Common myeloid progenitor, CD34-positive (primary cell): Measurements from ENCODE around the gene KRTAP5-7.
A peak's percentile ranks its signal among the peaks of the same experiment; 100 is the strongest.
"Not testable (repeated sequence)": the region's sequence is repeated elsewhere in the genome, so short reads cannot be mapped to it uniquely, and the experiment has no call there.

Source experiments
- CTCF ChIA-PET: fragments of 350-600 bp; sonication (Branson Sonifier 250); formaldehyde crosslinking; loops from one replicate; lab custom pipeline; 2021; ENCODE audit warnings: antibody characterized with exemption; lab: Charles Lee
- POLR2A ChIA-PET: fragments of 350-600 bp; sonication (Branson Sonifier 250); formaldehyde crosslinking; loops from one replicate; lab custom pipeline; 2021; ENCODE audit warnings: antibody characterized with exemption; lab: Charles Lee
- DNase-seq, 3 donors: peaks; one replicate each; pipeline versions ENCODE4 v3.0.0 to v3.0.0-alpha.2; 2013
- H3K27ac ChIP-seq, 2 experiments: 1 replicate in 1 of 2; 2 replicates in 1 of 2; pipeline ENCODE4 v1.7.0; 2013; ENCODE audit warnings: inconsistent platforms in 2 of 2, low read length in 2 of 2, mild to moderate bottlenecking in 2 of 2, low read depth in 1 of 2, moderate library complexity in 1 of 2; ENCODE audit not compliant: severe bottlenecking in 2 of 2, insufficient read depth in 1 of 2, poor library complexity in 1 of 2
- H3K27me3 ChIP-seq, 5 experiments: replicated peaks in 2 of 5; 1 replicate in 3 of 5; 2 replicates in 2 of 5; pipeline versions ENCODE4 v1.6.1 to v1.7.0; 2013; ENCODE audit warnings: low read length in 4 of 5, mild to moderate bottlenecking in 2 of 5, moderate library complexity in 2 of 5, inconsistent platforms in 1 of 5; ENCODE audit not compliant: insufficient read depth in 5 of 5, control insufficient read depth in 4 of 5
- H3K36me3 ChIP-seq, 4 experiments: 1 replicate in 2 of 4; 2 replicates in 2 of 4; pipeline versions ENCODE4 v1.6.1 to v1.7.0; 2013; ENCODE audit warnings: low read length in 3 of 4, control low read depth in 1 of 4, mild to moderate bottlenecking in 1 of 4; ENCODE audit not compliant: control insufficient read depth in 4 of 4, insufficient read depth in 4 of 4
- H3K4me1 ChIP-seq, 4 experiments: 1 replicate in 3 of 4; 2 replicates in 1 of 4; pipeline versions ENCODE4 v1.6.1 to v1.7.1; 2013; ENCODE audit warnings: low read length in 3 of 4, mild to moderate bottlenecking in 3 of 4, control low read depth in 1 of 4, inconsistent platforms in 1 of 4, moderate library complexity in 1 of 4; ENCODE audit not compliant: control insufficient read depth in 4 of 4, insufficient read depth in 4 of 4; ENCODE audit errors: control extremely low read depth in 1 of 4
- H3K4me3 ChIP-seq, 7 experiments: 1 replicate in 4 of 7; 2 replicates in 3 of 7; pipeline versions ENCODE4 v1.5.1 to v1.7.0; 2013; ENCODE audit warnings: mild to moderate bottlenecking in 7 of 7, low read length in 6 of 7, moderate library complexity in 6 of 7, inconsistent platforms in 2 of 7, low read depth in 2 of 7, control low read depth in 1 of 7; ENCODE audit not compliant: insufficient read depth in 4 of 7, control insufficient read depth in 1 of 7; ENCODE audit errors: extremely low read depth in 1 of 7
- H3K9me3 ChIP-seq, 5 experiments: 1 replicate in 4 of 5; 2 replicates in 1 of 5; pipeline versions ENCODE4 v1.6.1 to v1.7.1; 2013; ENCODE audit warnings: low read length in 4 of 5, mild to moderate bottlenecking in 2 of 5, inconsistent platforms in 1 of 5, low read depth in 1 of 5, moderate library complexity in 1 of 5; ENCODE audit not compliant: control insufficient read depth in 4 of 5, insufficient read depth in 2 of 5; ENCODE audit errors: control extremely low read depth in 1 of 5
- WGBS: methylation state at CpG from one replicate; pipeline ENCODE4 v1.1.5; 2013; ENCODE audit not compliant: insufficient coverage; 5-methylcytosine and 5-hydroxymethylcytosine counted together

The KRTAP5-7 gene

GRCh38 chr11:71562120-71562519, 35.1 kb downstream of the KRTAP5-7 start:
- ChIA-PET CTCF (no interaction called here), POLR2A (no interaction called here)
- no peak overlapping the region for H3K27ac ChIP-seq
- H3K4me3 ChIP-seq, result no peak overlapping the region
- H3K27me3 ChIP-seq, result peaks cover 0 to 6% (median 5%) of the 10 kb centered on the region in 5 experiments
- no peaks in the 10 kb centered on the region for H3K9me3 ChIP-seq
- H3K36me3 ChIP-seq, result no peaks in the 10 kb centered on the region
- H3K4me1 ChIP-seq, result peaks cover 0 to 6% (median 1%) of the 10 kb centered on the region in 4 experiments
- no peak for DNase-seq

GRCh38 chr11:71563406-71563805, 36.3 kb downstream of the KRTAP5-7 start:
- Histone ChIP-seq H3K4me3 (no peak overlapping the region), H3K9me3 (no peaks in the 10 kb centered on the region), H3K4me1 (peaks cover 0 to 6% (median 1%) of the 10 kb centered on the region in 4 experiments), H3K27ac (no peak overlapping the region), H3K36me3 (no peaks in the 10 kb centered on the region), H3K27me3 (peaks cover 0 to 8% (median 5%) of the 10 kb centered on the region in 5 experiments)
- ChIA-PET CTCF (interaction anchor here (0.6 to 2.0 kb wide), 8 partner anchors 10 to 1096 kb away, joined by 3 to 5 read pairs (median 4); partner anchors contain the start of genes KRTAP5-11 and NADSYN1), POLR2A (interaction anchor here (1.0 kb wide), 1 partner anchor 11 kb away, joined by 3 read pairs; no protein-coding TSS in a partner anchor)
- DNase-seq, result peak; percentile 50 to 72 (median 68)
- 3% methylated on average over 8 of the region's 8 CpGs for whole genome bisulfite sequencing

GRCh38 chr11:71564430-71564829, 37.4 kb downstream of the KRTAP5-7 start:
- peaks cover 0 to 6% (median 1%) of the 10 kb centered on the region in 4 experiments for H3K4me1 ChIP-seq
- H3K36me3 ChIP-seq, result no peaks in the 10 kb centered on the region
- H3K4me3 ChIP-seq, result no peak overlapping the region
- H3K27me3 ChIP-seq, result peaks cover 0 to 8% (median 5%) of the 10 kb centered on the region in 5 experiments
- 100% methylated on average over 1 of the region's 4 CpGs for WGBS
- H3K27ac ChIP-seq, result no peak overlapping the region
- DNase-seq, result no peak
- CTCF ChIA-PET, result interaction anchor here (1.1 to 2.0 kb wide), 3 partner anchors 16 to 21 kb away, joined by 3 to 5 read pairs (median 5); partner anchors contain the start of gene KRTAP5-11
- POLR2A ChIA-PET, result no interaction called here
- H3K9me3 ChIP-seq, result no peaks in the 10 kb centered on the region

GRCh38 chr11:71565263-71565662, 38.2 kb downstream of the KRTAP5-7 start, which contains the start of gene KRTAP5-10:
Gene KRTAP5-10, plus strand, starts transcription at chr11:71565563. Its CDS starts 25 bp downstream, at chr11:71565588.
- ChIA-PET POLR2A (no interaction called here), CTCF (interaction anchor here (0.6 to 1.4 kb wide), 2 partner anchors 10 to 774 kb away, joined by 3 to 5 read pairs; no protein-coding TSS in a partner anchor)
- Histone ChIP-seq H3K9me3 (no peaks in the 10 kb centered on the region), H3K27me3 (peaks cover 0 to 8% (median 5%) of the 10 kb centered on the region in 5 experiments), H3K4me3 (no peak within 1 kb of the TSS), H3K4me1 (peaks cover 0 to 6% (median 1%) of the 10 kb centered on the region in 4 experiments), H3K27ac (no peak within 1 kb of the TSS), H3K36me3 (no peaks in the 10 kb centered on the region)
- no peak for DNase-seq
- 50% methylated on average over 2 of the region's 5 CpGs for WGBS

- WGBS, result 83% methylated on average over 10 of the region's 10 CpGs
- Histone ChIP-seq H3K27me3 (peaks cover 0 to 8% (median 5%) of the 10 kb centered on the region in 5 experiments), H3K4me1 (peaks cover 0 to 6% (median 1%) of the 10 kb centered on the region in 4 experiments), H3K9me3 (no peaks in the 10 kb centered on the region), H3K4me3 (no peak overlapping the region), H3K36me3 (no peaks in the 10 kb centered on the region), H3K27ac (no peak overlapping the region)
- DNase-seq, result no peak
- ChIA-PET POLR2A (interaction anchor here (0.6 to 1.0 kb wide), 2 partner anchors 8 to 9 kb away, joined by 3 read pairs; no protein-coding TSS in a partner anchor), CTCF (interaction anchor here (0.6 to 1.4 kb wide), 3 partner anchors 10 to 775 kb away, joined by 3 to 5 read pairs (median 3); partner anchors contain the start of gene NADSYN1)
Observed at GRCh38 chr11:71566081-71566620, 39.1 kb downstream of the KRTAP5-7 start.

- not testable (repeated sequence) for H3K27ac ChIP-seq, H3K4me3 ChIP-seq, H3K9me3 ChIP-seq, H3K4me1 ChIP-seq, H3K27me3 ChIP-seq, DNase-seq, H3K36me3 ChIP-seq
- ChIA-PET POLR2A (interaction anchor here (1.0 kb wide), 1 partner anchor 10 kb away, joined by 3 read pairs; no protein-coding TSS in a partner anchor), CTCF (interaction anchor here (1.3 kb wide), 1 partner anchor 114 kb away, joined by 3 read pairs; the partner anchor contains the start of gene NADSYN1)
- 79% methylated on average over 10 of the region's 21 CpGs for WGBS
Observed at GRCh38 chr11:71566626-71567599, 39.8 kb downstream of the KRTAP5-7 start.
